GM18951 (cell line): Measurements from ENCODE around the gene PHYHIPL.
"Not testable (repeated sequence)": the region's sequence is repeated elsewhere in the genome, so short reads cannot be mapped to it uniquely, and the experiment has no call there.

Source experiments
- POLR2A ChIP-seq: IDR thresholded peaks from 4 replicates; pipeline ENCODE4 v1.6.1; 2011; ENCODE audit warnings: mild to moderate bottlenecking; ENCODE audit not compliant: insufficient read length, insufficient read depth; ENCODE audit errors: extremely low read depth
- in situ Hi-C: fragments of 300-500 bp; cut with MboI; formaldehyde crosslinking; loops from one replicate; pipeline ENCODE4 v1.12.0; 2022; ENCODE audit warnings: low sequenced_read_pairs, mixed read lengths, inconsistent platforms; ENCODE audit not compliant: unreplicated experiment

Gene PHYHIPL

GRCh38 chr10:59173414-59173813 is 3.0 kb upstream of the PHYHIPL start:
- no peak for TF ChIP-seq POLR2A
- in situ Hi-C loops, result no loop called here

GRCh38 chr10:59175538-59176240 is 754 bp upstream of the PHYHIPL start:
- no peak for TF ChIP-seq POLR2A
- in situ Hi-C loops, result no loop called here

GRCh38 chr10:59177031-59177797 is 771 bp downstream of the PHYHIPL start:
- TF ChIP-seq POLR2A, result no peak
- in situ Hi-C loops, result no loop called here

GRCh38 chr10:59177836-59178235 is 1.4 kb downstream of the PHYHIPL start:
- no peak for TF ChIP-seq POLR2A
- in situ Hi-C loops, result no loop called here

GRCh38 chr10:59179068-59179467 is 2.6 kb downstream of the PHYHIPL start:
- in situ Hi-C loops, result no loop called here
- no peak for TF ChIP-seq POLR2A

- no peak for TF ChIP-seq POLR2A
- in situ Hi-C loops, result no loop called here
These were observed 4.3 kb downstream of the PHYHIPL start for GRCh38 chr10:59180689-59181270.

- in situ Hi-C loops, result no loop called here
- TF ChIP-seq POLR2A, result no peak
These were observed 5.2 kb downstream of the PHYHIPL start for GRCh38 chr10:59181668-59182067.

GRCh38 chr10:59190332-59190731 is 13.9 kb downstream of the PHYHIPL start:
- TF ChIP-seq POLR2A, result no peak
- in situ Hi-C loops, result no loop called here

- in situ Hi-C loops, result no loop called here
- no peak for TF ChIP-seq POLR2A
These were observed 29.8 kb downstream of the PHYHIPL start for GRCh38 chr10:59206204-59206720.

- in situ Hi-C loops, result no loop called here
- TF ChIP-seq POLR2A, result no peak
These were observed 35.9 kb downstream of the PHYHIPL start for GRCh38 chr10:59212301-59212798.

- in situ Hi-C loops, result no loop called here
- TF ChIP-seq POLR2A, result no peak
These were observed 37.7 kb downstream of the PHYHIPL start for GRCh38 chr10:59214160-59214559.

- in situ Hi-C loops, result no loop called here
- no peak for TF ChIP-seq POLR2A
These were observed 39.9 kb downstream of the PHYHIPL start for GRCh38 chr10:59216178-59216869.

GRCh38 chr10:59222788-59223187 is 46.3 kb downstream of the PHYHIPL start:
- no peak for TF ChIP-seq POLR2A
- in situ Hi-C loops, result no loop called here

- in situ Hi-C loops, result not testable (repeated sequence)
These were observed 47.2 kb downstream of the PHYHIPL start for GRCh38 chr10:59223597-59223996.
